ENCODE results near the gene ARID1A.

DNA sequence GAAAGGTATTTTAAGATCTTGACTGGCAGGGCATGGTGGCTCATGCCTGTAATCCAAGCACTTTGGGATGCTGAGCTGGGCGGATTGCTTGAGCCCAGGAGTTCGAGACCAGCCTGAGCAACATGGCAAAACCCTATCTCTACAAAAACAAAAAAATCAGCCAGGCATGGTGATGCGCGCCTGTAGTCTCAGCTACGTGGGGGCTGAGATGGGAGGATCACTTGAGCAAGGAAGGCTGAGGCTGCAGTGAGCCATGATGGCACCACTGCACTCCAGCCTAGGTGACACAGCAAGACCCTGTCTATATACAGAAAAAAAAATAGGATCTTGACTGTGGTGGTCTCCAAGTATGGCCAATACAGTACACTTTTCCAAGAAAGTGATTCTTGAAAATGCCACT lies 16.0 kb downstream of the ARID1A start:
- TF ChIP-seq, protein P1, sequence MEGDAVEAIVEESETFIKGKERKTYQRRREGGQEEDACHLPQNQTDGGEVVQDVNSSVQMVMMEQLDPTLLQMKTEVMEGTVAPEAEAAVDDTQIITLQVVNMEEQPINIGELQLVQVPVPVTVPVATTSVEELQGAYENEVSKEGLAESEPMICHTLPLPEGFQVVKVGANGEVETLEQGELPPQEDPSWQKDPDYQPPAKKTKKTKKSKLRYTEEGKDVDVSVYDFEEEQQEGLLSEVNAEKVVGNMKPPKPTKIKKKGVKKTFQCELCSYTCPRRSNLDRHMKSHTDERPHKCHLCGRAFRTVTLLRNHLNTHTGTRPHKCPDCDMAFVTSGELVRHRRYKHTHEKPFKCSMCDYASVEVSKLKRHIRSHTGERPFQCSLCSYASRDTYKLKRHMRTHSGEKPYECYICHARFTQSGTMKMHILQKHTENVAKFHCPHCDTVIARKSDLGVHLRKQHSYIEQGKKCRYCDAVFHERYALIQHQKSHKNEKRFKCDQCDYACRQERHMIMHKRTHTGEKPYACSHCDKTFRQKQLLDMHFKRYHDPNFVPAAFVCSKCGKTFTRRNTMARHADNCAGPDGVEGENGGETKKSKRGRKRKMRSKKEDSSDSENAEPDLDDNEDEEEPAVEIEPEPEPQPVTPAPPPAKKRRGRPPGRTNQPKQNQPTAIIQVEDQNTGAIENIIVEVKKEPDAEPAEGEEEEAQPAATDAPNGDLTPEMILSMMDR (IDR thresholded peaks at IDR 0.05; ENCODE audit: low read depth, low read length): no peak
- TF ChIP-seq EZH2phosphoT487 (IDR thresholded peaks at IDR 0.05; ENCODE audit: low read depth): no peak

Data from OCI-LY3 (cell line).